Measurements from ENCODE around the gene LRRK2.

- TF ChIP-seq POLR2A (IDR thresholded peaks at IDR 0.05; ENCODE audit: low read depth, low read length) = no peak
- no peak for TF ChIP-seq POLR2AphosphoS5 (IDR thresholded peaks at IDR 0.05; ENCODE audit: low read depth, low read length)
Observed at GRCh38 chr12:40223646-40224045, 1.2 kb upstream of the LRRK2 start.

Measured in GM12891 (cell line).